H9 (cell line): Measurements from ENCODE around the gene MGAT5. TPM values are rescaled to one million over a fixed set of nuclear protein-coding genes. Genes with fewer than 3 reads are reported as not detected.

Experiments
- DNase-seq: peaks from one replicate; pipeline ENCODE4 v3.0.0-alpha.2; 2017
- H2AFZ ChIP-seq: one replicate; pipeline ENCODE4 v1.6.1; 2013; ENCODE audit warnings: mild to moderate bottlenecking, low read length, control low read depth, moderate library complexity
- H2AK5ac ChIP-seq: 2 replicates; pipeline ENCODE4 v1.6.1; 2013; ENCODE audit warnings: low read length, control low read depth, mixed read lengths; ENCODE audit not compliant: insufficient read length
- H2BK120ac ChIP-seq: one replicate; pipeline ENCODE4 v1.6.1; 2013; ENCODE audit warnings: low read depth, mild to moderate bottlenecking, low read length, control low read depth, inconsistent platforms; ENCODE audit not compliant: poor library complexity, severe bottlenecking
- H2BK12ac ChIP-seq: 2 replicates; pipeline ENCODE4 v1.6.1; 2013; ENCODE audit warnings: low read length, control low read depth, mixed read lengths, low read depth; ENCODE audit not compliant: insufficient read length
- H2BK15ac ChIP-seq: 2 replicates; pipeline ENCODE4 v1.6.1; 2013; ENCODE audit warnings: low read depth, low read length, control low read depth
- H2BK20ac ChIP-seq: one replicate; pipeline ENCODE4 v1.6.1; 2013; ENCODE audit warnings: low read depth, mild to moderate bottlenecking, low read length, control low read depth, inconsistent platforms; ENCODE audit not compliant: poor library complexity, severe bottlenecking
- H2BK5ac ChIP-seq: 2 replicates; pipeline ENCODE4 v1.6.1; 2013; ENCODE audit warnings: low read length, control low read depth, mixed read lengths; ENCODE audit not compliant: insufficient read length
- H3K14ac ChIP-seq: 2 replicates; pipeline ENCODE4 v1.6.1; 2013; ENCODE audit warnings: low read length, control low read depth; ENCODE audit not compliant: insufficient read depth
- H3K18ac ChIP-seq: 2 replicates; pipeline ENCODE4 v1.6.1; 2013; ENCODE audit warnings: low read depth, mild to moderate bottlenecking, mixed read lengths, low read length, control low read depth; ENCODE audit not compliant: insufficient read length
- H3K23ac ChIP-seq: 2 replicates; pipeline ENCODE4 v1.6.1; 2013; ENCODE audit warnings: low read length, control low read depth, mixed read lengths, low read depth; ENCODE audit not compliant: insufficient read length
- H3K23me2 ChIP-seq: 2 replicates; pipeline ENCODE4 v1.6.1; 2013; ENCODE audit warnings: low read depth, mild to moderate bottlenecking, mixed read lengths, low read length, control low read depth; ENCODE audit not compliant: insufficient read length, poor library complexity, severe bottlenecking
- H3K27ac ChIP-seq: 2 replicates; pipeline ENCODE4 v1.5.1; 2013; ENCODE audit warnings: low read length, control low read depth, mixed read lengths, low read depth; ENCODE audit not compliant: insufficient read length
- H3K27me3 ChIP-seq: 2 replicates; pipeline ENCODE4 v1.6.1; 2013; ENCODE audit warnings: low read length, control low read depth, inconsistent platforms; ENCODE audit not compliant: insufficient read depth
- H3K4ac ChIP-seq: 2 replicates; pipeline ENCODE4 v1.6.1; 2013; ENCODE audit warnings: low read depth, mild to moderate bottlenecking, control low read depth, inconsistent platforms, low read length, moderate library complexity
- H3K4me1 ChIP-seq: 2 replicates; pipeline ENCODE4 v1.6.1; 2013; ENCODE audit warnings: low read length, control low read depth, inconsistent platforms; ENCODE audit not compliant: insufficient read depth
- H3K4me2 ChIP-seq: 2 replicates; pipeline ENCODE4 v1.6.1; 2013; ENCODE audit warnings: low read length, control low read depth, mixed read lengths; ENCODE audit not compliant: insufficient read length, insufficient read depth
- H3K56ac ChIP-seq: 2 replicates; pipeline ENCODE4 v1.6.1; 2013; ENCODE audit warnings: low read depth, mild to moderate bottlenecking, mixed read lengths, low read length, control low read depth; ENCODE audit not compliant: insufficient read length
- H3K79me1 ChIP-seq: 2 replicates; pipeline ENCODE4 v1.6.1; 2013; ENCODE audit warnings: low read depth, mild to moderate bottlenecking, moderate library complexity, low read length, control low read depth, inconsistent platforms; ENCODE audit not compliant: insufficient read depth, poor library complexity, severe bottlenecking
- H3K79me2 ChIP-seq: 2 replicates; pipeline ENCODE4 v1.6.1; 2013; ENCODE audit warnings: low read length, control low read depth, inconsistent platforms; ENCODE audit not compliant: insufficient read depth
- H3K9ac ChIP-seq: 2 replicates; pipeline ENCODE4 v1.6.1; 2013; ENCODE audit warnings: low read length, control low read depth, mixed read lengths; ENCODE audit not compliant: insufficient read length; ENCODE audit errors: extremely low read depth
- H3K9me3 ChIP-seq: one replicate; pipeline ENCODE4 v1.6.1; 2013; ENCODE audit warnings: low read depth, low read length, inconsistent platforms; ENCODE audit not compliant: control insufficient read depth
- H3T11ph ChIP-seq: one replicate; pipeline ENCODE4 v1.6.1; 2013; ENCODE audit warnings: mild to moderate bottlenecking, low read length, control low read depth, inconsistent platforms
- H4K20me1 ChIP-seq: one replicate; pipeline ENCODE4 v1.6.1; 2013; ENCODE audit not compliant: control insufficient read depth, insufficient read length, insufficient read depth
- H4K5ac ChIP-seq: 2 replicates; pipeline ENCODE4 v1.6.1; 2013; ENCODE audit warnings: low read depth, mild to moderate bottlenecking, mixed read lengths, low read length, control low read depth; ENCODE audit not compliant: insufficient read length
- H4K8ac ChIP-seq: replicated peaks from 2 replicates; pipeline ENCODE4 v1.6.1; 2013; ENCODE audit warnings: low read length, control low read depth, mixed read lengths, low read depth; ENCODE audit not compliant: insufficient read length
- H4K91ac ChIP-seq: 2 replicates; pipeline ENCODE4 v1.6.1; 2013; ENCODE audit warnings: low read depth, mild to moderate bottlenecking, moderate library complexity, mixed read lengths, low read length, control low read depth; ENCODE audit not compliant: insufficient read length
- H3K27ac Mint-ChIP-seq, 3 experiments: 2 replicates in 2 of 3; 3 replicates in 1 of 3; pipeline ENCODE4 v1.8.0; 2020 to 2021; ENCODE audit warnings: mixed read lengths in 3 of 3, mild to moderate bottlenecking in 1 of 3, moderate library complexity in 1 of 3
- H3K27me3 Mint-ChIP-seq: 2 replicates; pipeline ENCODE4 v1.8.0; 2021; ENCODE audit warnings: low read depth, mild to moderate bottlenecking, moderate library complexity, mixed read lengths
- H3K36me3 Mint-ChIP-seq, 3 experiments: 2 replicates in 2 of 3; 3 replicates in 1 of 3; pipeline ENCODE4 v1.8.0; 2020 to 2021; ENCODE audit warnings: low read depth in 3 of 3, mixed read lengths in 3 of 3; ENCODE audit not compliant: insufficient read depth in 1 of 3
- H3K4me1 Mint-ChIP-seq, 2 experiments: 2 replicates each; pipeline ENCODE4 v1.8.0; 2020; ENCODE audit warnings: mixed read lengths in 2 of 2
- H3K4me3 Mint-ChIP-seq, 2 experiments: 2 replicates in 1 of 2; 3 replicates in 1 of 2; pipeline ENCODE4 v1.8.0; 2020 to 2021; ENCODE audit warnings: mild to moderate bottlenecking in 2 of 2, mixed read lengths in 2 of 2, moderate library complexity in 1 of 2
- H3K9me3 Mint-ChIP-seq, 2 experiments: 2 replicates in 1 of 2; 3 replicates in 1 of 2; pipeline ENCODE4 v1.8.0; 2020; ENCODE audit warnings: mild to moderate bottlenecking in 2 of 2, mixed read lengths in 2 of 2, moderate library complexity in 1 of 2
- CTCF ChIP-seq: fragments of 200-600 bp; sonication (generic); conservative IDR thresholded peaks from 3 replicates; pipeline ENCODE4 v1.8.0; 2021; ENCODE audit warnings: antibody characterized with exemption, mild to moderate bottlenecking
- WGBS: extraction: QIAGEN DNeasy Blood & Tissue Kit; methylation state at CpG from one replicate; pipeline ENCODE4 v1.1.7; 2013; ENCODE audit warnings: missing lambda C conversion rate, low lambda C conversion rate, mixed read lengths; ENCODE audit not compliant: insufficient read length; ENCODE audit errors: extremely low coverage; 5-methylcytosine and 5-hydroxymethylcytosine counted together
- total RNA-seq: library from RNA; stranded (reverse); gene quantifications from 2 replicates; pipeline ENCODE4 v1.2.1, GENCODE V29; 2021

MGAT5 gene
- total RNA-seq, 1 experiment from 2014 or later = 25.7 TPM

GRCh38 chr2:134334542-134335353 lies 80.9 kb downstream of the MGAT5 start:
- no peak overlapping the region for H3K14ac ChIP-seq
- no peak overlapping the region for H2BK15ac ChIP-seq
- TF ChIP-seq CTCF = no peak
- no peaks in the 10 kb centered on the region for H3K79me2 ChIP-seq
- H3K4me3 Mint-ChIP-seq = no peak overlapping the region
- no peak overlapping the region for H4K8ac ChIP-seq
- no peaks in the 10 kb centered on the region for H3K79me1 ChIP-seq
- no peak overlapping the region for H2AK5ac ChIP-seq
- no peak overlapping the region for H3K23ac ChIP-seq
- no peak overlapping the region for H2BK120ac ChIP-seq
- H3T11ph ChIP-seq = no peak overlapping the region
- no peak overlapping the region for H2BK12ac ChIP-seq
- H3K27ac ChIP-seq = no peak overlapping the region
- no peaks in the 10 kb centered on the region for H3K4me1 ChIP-seq
- H3K9me3 ChIP-seq = no peaks in the 10 kb centered on the region
- no peak overlapping the region for H2BK20ac ChIP-seq
- H3K27me3 ChIP-seq = no peaks in the 10 kb centered on the region
- H3K9ac ChIP-seq = no peak overlapping the region
- no peak overlapping the region for H3K27ac Mint-ChIP-seq
- no peaks in the 10 kb centered on the region for H3K4me1 Mint-ChIP-seq
- no CpG with 5 or more reads among the region's 3 CpGs for WGBS
- H4K91ac ChIP-seq = no peak overlapping the region
- peaks cover 6 to 7% of the 10 kb centered on the region in 2 experiments; a peak in 3 of 5 replicates for H3K9me3 Mint-ChIP-seq
- no peak overlapping the region for H3K4me2 ChIP-seq
- H3K23me2 ChIP-seq = no peaks in the 10 kb centered on the region
- H3K56ac ChIP-seq = no peak overlapping the region
- no peaks in the 10 kb centered on the region for H4K20me1 ChIP-seq
- peaks cover 9 to 10% (median 9%) of the 10 kb centered on the region in 3 experiments for H3K36me3 Mint-ChIP-seq
- H3K4ac ChIP-seq = no peak overlapping the region
- no peak overlapping the region for H3K18ac ChIP-seq
- no peak overlapping the region for H2BK5ac ChIP-seq
- H4K5ac ChIP-seq = no peak overlapping the region
- DNase-seq = no peak
- no peaks in the 10 kb centered on the region for H3K27me3 Mint-ChIP-seq
- no peak overlapping the region for H2AFZ ChIP-seq
